ENCODE data around the gene PINLYP. TPM values are rescaled to one million over a fixed set of nuclear protein-coding genes. Genes with fewer than 3 reads are reported as not detected.
"Not testable (repeated sequence)": the region's sequence is repeated elsewhere in the genome, so short reads cannot be mapped to it uniquely, and the experiment has no call there.

The PINLYP gene
- polyA plus RNA-seq, 1 of the 3 experiments (the other 2 are of a cell fraction) = 5.5 TPM

DNA sequence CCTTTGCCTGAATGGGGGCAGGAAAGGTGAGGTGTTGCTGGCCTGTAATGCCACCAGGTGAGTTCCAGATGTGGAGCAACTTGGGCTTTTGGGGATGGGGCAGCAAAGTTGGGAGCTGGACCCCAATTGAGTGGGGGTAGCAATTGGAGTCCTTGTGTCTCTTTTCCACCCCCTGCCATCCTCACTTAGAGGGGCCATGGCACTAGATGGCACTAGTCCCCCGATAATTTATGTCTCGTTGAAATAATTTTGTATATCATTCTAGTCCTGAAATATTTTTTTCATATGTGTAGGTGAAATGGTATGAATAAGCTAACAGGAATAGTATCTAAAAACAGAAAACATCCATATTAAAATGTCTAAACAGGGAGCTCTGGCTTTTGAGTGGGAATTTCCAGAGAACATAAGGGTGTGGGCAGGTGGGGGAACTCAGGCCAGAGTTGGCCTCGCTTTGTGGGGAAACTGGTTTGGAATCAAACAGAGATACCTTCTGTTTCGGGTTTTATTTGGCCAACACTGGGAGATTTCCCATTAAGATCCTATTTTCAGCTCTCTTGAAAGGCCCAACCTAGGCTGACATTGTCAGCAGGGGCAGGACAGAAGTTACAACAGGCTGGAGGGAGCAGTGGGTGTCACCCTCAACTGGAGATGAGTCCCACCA, 24.2 kb downstream of the PINLYP start:
- TF ChIP-seq TAF1 (IDR thresholded peaks at IDR 0.05; ENCODE audit: borderline replicate concordance, low read depth, low read length) (no peak), FOXM1 (IDR thresholded peaks at IDR 0.05; ENCODE audit: low read depth) (no peak), EZH2phosphoT487 (IDR thresholded peaks at IDR 0.05; ENCODE audit: borderline replicate concordance, low read depth) (no peak), SMC3 (IDR thresholded peaks at IDR 0.05; ENCODE audit: low read depth, low read length) (no peak), NRF1 (IDR thresholded peaks at IDR 0.05; ENCODE audit: low read depth, low read length) (no peak), SIN3A (IDR thresholded peaks at IDR 0.05; ENCODE audit: borderline replicate concordance, low read depth, low read length) (no peak), USF2 (IDR thresholded peaks at IDR 0.05; ENCODE audit: borderline replicate concordance, low read depth, low read length) (no peak), EP300 (IDR thresholded peaks at IDR 0.05; ENCODE audit: borderline replicate concordance in 1 of 2, low read depth in 1 of 2, low read length in 1 of 2) (no peak), MAX (IDR thresholded peaks at IDR 0.05; ENCODE audit: low read depth) (no peak), TEAD4 (IDR thresholded peaks at IDR 0.05; ENCODE audit: borderline replicate concordance, insufficient read depth) (no peak), CTCF (IDR thresholded peaks at IDR 0.05) (no peak), MXI1 (IDR thresholded peaks at IDR 0.05; ENCODE audit: low read depth, low read length) (no peak), YY1 (IDR thresholded peaks at IDR 0.05; ENCODE audit: low read depth) (no peak), IRF3 (IDR thresholded peaks at IDR 0.05; ENCODE audit: low read depth, low read length) (no peak), CHD2 (IDR thresholded peaks at IDR 0.05; ENCODE audit: low read length, partially characterized antibody) (no peak)
- TF ChIP-seq, protein P1, sequence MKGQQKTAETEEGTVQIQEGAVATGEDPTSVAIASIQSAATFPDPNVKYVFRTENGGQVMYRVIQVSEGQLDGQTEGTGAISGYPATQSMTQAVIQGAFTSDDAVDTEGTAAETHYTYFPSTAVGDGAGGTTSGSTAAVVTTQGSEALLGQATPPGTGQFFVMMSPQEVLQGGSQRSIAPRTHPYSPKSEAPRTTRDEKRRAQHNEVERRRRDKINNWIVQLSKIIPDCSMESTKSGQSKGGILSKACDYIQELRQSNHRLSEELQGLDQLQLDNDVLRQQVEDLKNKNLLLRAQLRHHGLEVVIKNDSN (IDR thresholded peaks at IDR 0.05; ENCODE audit: borderline replicate concordance, low read depth) = no peak
- TF ChIP-seq, protein P2, sequence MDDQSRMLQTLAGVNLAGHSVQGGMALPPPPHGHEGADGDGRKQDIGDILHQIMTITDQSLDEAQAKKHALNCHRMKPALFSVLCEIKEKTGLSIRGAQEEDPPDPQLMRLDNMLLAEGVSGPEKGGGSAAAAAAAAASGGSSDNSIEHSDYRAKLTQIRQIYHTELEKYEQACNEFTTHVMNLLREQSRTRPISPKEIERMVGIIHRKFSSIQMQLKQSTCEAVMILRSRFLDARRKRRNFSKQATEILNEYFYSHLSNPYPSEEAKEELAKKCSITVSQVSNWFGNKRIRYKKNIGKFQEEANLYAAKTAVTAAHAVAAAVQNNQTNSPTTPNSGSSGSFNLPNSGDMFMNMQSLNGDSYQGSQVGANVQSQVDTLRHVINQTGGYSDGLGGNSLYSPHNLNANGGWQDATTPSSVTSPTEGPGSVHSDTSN (IDR thresholded peaks at IDR 0.05) = no peak
- Histone ChIP-seq H3K4me3 (ENCODE audit: low read depth in 2 of 2, low read length in 1 of 2) (no peak overlapping the region), H3F3A (replicated peaks; ENCODE audit: insufficient read depth) (peaks cover 30% of the 10 kb centered on the region), H3K36me3 (replicated peaks in 1 of 2; ENCODE audit: control insufficient read depth in 1 of 2, insufficient read depth in 2 of 2, low read length in 1 of 2) (peaks cover 11 to 29% of the 10 kb centered on the region in 2 experiments), H3K27me3 (ENCODE audit: insufficient read depth) (no peaks in the 10 kb centered on the region), H3K4me1 (ENCODE audit: control insufficient read depth in 1 of 2, insufficient read depth in 2 of 2, low read depth in 1 of 2, low read length in 1 of 2) (peaks cover 0 to 15% of the 10 kb centered on the region in 2 experiments; a peak in 1 of 4 replicates), H2AFZ (ENCODE audit: low read depth) (no peak overlapping the region), H3K9me3 (no peaks in the 10 kb centered on the region), H3K9me2 (no peaks in the 10 kb centered on the region), H3K27ac (ENCODE audit: low read depth in 2 of 2, low read length in 1 of 2) (no peak overlapping the region), H3K4me2 (no peak overlapping the region), H3K79me2 (ENCODE audit: insufficient read depth) (peaks cover 55% of the 10 kb centered on the region), H4K20me1 (ENCODE audit: insufficient read depth) (no peaks in the 10 kb centered on the region), H3K9ac (no peak overlapping the region)
- 97% methylated on average over 4 of the region's 4 CpGs for WGBS (ENCODE audit: low lambda C conversion rate)
- DNase-seq = no peak
- ChIA-PET POLR2A (no interaction called here), CTCF (interaction anchor here (0.7 to 1.9 kb wide), 5 partner anchors 16 to 175 kb away, joined by 3 to 5 read pairs (median 3); no protein-coding TSS in a partner anchor)

DNA sequence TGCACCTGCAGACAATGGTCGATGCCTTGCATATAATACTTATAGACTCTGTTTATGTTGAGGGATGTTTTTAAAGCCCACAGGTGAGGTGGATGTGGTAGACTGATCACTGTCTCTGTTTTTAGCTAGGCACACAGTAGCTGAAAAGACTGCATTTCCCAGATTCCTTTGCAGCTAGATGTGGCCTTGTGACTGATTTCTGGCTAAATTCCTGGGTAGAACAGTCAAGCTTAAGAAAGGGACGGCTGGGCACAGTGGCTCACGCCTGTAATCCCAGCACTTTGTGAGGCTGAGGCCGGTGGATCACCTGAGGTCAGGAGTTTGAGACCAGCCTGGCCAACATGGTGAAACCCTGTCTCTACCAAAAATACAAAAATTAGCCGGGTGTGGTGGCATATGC, 24.7 kb downstream of the PINLYP start:
- H3K4me2 ChIP-seq; H3K9ac ChIP-seq; H3K4me3 ChIP-seq (ENCODE audit: low read depth in 2 of 2, low read length in 1 of 2); H3K9me2 ChIP-seq; DNase-seq; H3K27me3 ChIP-seq (ENCODE audit: insufficient read depth); H2AFZ ChIP-seq (ENCODE audit: low read depth); H3K27ac ChIP-seq (ENCODE audit: low read depth in 2 of 2, low read length in 1 of 2); H3K9me3 ChIP-seq; POLR2A ChIA-PET; H4K20me1 ChIP-seq (ENCODE audit: insufficient read depth): not testable (repeated sequence)
- 86% methylated on average over 5 of the region's 5 CpGs for WGBS (ENCODE audit: low lambda C conversion rate)
- peaks cover 11 to 29% of the 10 kb centered on the region in 2 experiments for H3K36me3 ChIP-seq (replicated peaks in 1 of 2; ENCODE audit: control insufficient read depth in 1 of 2, insufficient read depth in 2 of 2, low read length in 1 of 2)
- H3F3A ChIP-seq (replicated peaks; ENCODE audit: insufficient read depth) = peaks cover 29% of the 10 kb centered on the region
- peaks cover 0 to 13% of the 10 kb centered on the region in 2 experiments; a peak in 1 of 4 replicates for H3K4me1 ChIP-seq (ENCODE audit: control insufficient read depth in 1 of 2, insufficient read depth in 2 of 2, low read depth in 1 of 2, low read length in 1 of 2)
- CTCF ChIA-PET = interaction anchor here (0.9 to 1.9 kb wide), 4 partner anchors 15 to 145 kb away, joined by 3 to 5 read pairs (median 4); no protein-coding TSS in a partner anchor
- peaks cover 49% of the 10 kb centered on the region for H3K79me2 ChIP-seq (ENCODE audit: insufficient read depth)
